Gastrocnemius medialis (tissue), 4 donors: Measurements from ENCODE around the gene RAD17. TPM values are rescaled to one million over a fixed set of nuclear protein-coding genes. Genes with fewer than 3 reads are reported as not detected.
"Not testable (repeated sequence)": the region's sequence is repeated elsewhere in the genome, so short reads cannot be mapped to it uniquely, and the experiment has no call there.

Experiments
- ATAC-seq, 2 donors: fragments of 150-250 bp; one replicate each; pipeline ENCODE4 v1.9.1; 2016
- DNase-seq, 2 donors: peaks; one replicate each; pipeline ENCODE4 v3.0.0-alpha.2; 2019
- H3K27ac ChIP-seq, 4 donors: fragments of 200-600 bp; sonication (generic); 1 replicate in 1 of 4; 2 replicates in 3 of 4; pipeline ENCODE4 v1.5.1; 2016 to 2018; ENCODE audit warnings: mild to moderate bottlenecking in 2 of 4, moderate library complexity in 1 of 4
- H3K27me3 ChIP-seq, 3 donors: fragments of 200-600 bp; sonication (generic) in 2 of 3; 1 replicate in 1 of 3; 2 replicates in 2 of 3; pipeline versions ENCODE4 v1.5.1 to v1.6.0; 2016 to 2019; ENCODE audit warnings: mild to moderate bottlenecking in 1 of 3, moderate library complexity in 1 of 3
- H3K36me3 ChIP-seq, 2 donors: fragments of 200-600 bp; sonication (generic) in 1 of 2; one replicate each; pipeline ENCODE4 v1.5.1; 2017 to 2018
- H3K4me1 ChIP-seq, 2 donors: fragments of 200-600 bp; sonication (generic) in 1 of 2; one replicate each; pipeline ENCODE4 v1.5.1; 2016 to 2017; ENCODE audit warnings: mild to moderate bottlenecking in 2 of 2
- H3K4me3 ChIP-seq, 4 donors: fragments of 200-600 bp; sonication (generic) in 3 of 4; 1 replicate in 1 of 4; 2 replicates in 3 of 4; pipeline ENCODE4 v1.5.1; 2016 to 2019; ENCODE audit warnings: mild to moderate bottlenecking in 2 of 4
- H3K9me3 ChIP-seq, 3 donors: fragments of 200-600 bp; sonication (generic) in 2 of 3; 1 replicate in 1 of 3; 2 replicates in 2 of 3; pipeline ENCODE4 v1.5.1; 2016 to 2019
- POLR2A ChIP-seq, 2 donors: fragments of 450-650 bp; IDR thresholded peaks; one replicate each; pipeline ENCODE4 v1.6.1; 2017; ENCODE audit warnings: antibody characterized with exemption in 2 of 2, mild to moderate bottlenecking in 2 of 2, moderate library complexity in 2 of 2
- in situ Hi-C, 4 donors: fragments of 200-750 bp; cut with MboI; loops; one replicate each; pipeline versions ENCODE4 v1.15.0 to v1.8.0; 2017; ENCODE audit warnings: low sequenced_read_pairs in 4 of 4
- intact Hi-C: fragments of 100-400 bp; cut with DNase I; formaldehyde crosslinking; loops from one replicate; pipeline ENCODE4 v1.15.1; 2023; ENCODE audit warnings: low total_unique reads
- total RNA-seq, 4 donors: library from RNA; depleted of rRNA; stranded (reverse); fragments of >200 nt; gene quantifications; one replicate each; pipeline versions ENCODE4 v1.1.0 to v1.2.3, GENCODE V29; 2016
- TF ChIP-seq, protein P1 (sequence below), 5 experiments: fragments of 450-650 bp in 3 of 5; fragments of 200-600 bp in 2 of 5; sonication (generic) in 2 of 5; IDR thresholded peaks in 4 of 5; conservative IDR thresholded peaks in 1 of 5; 1 replicate in 4 of 5; 2 replicates in 1 of 5; pipeline ENCODE4 v1.5.1; 2016 to 2019; ENCODE audit warnings: antibody characterized with exemption in 5 of 5, mild to moderate bottlenecking in 3 of 5, moderate library complexity in 3 of 5

The RAD17 gene
- total RNA-seq, 4 donors from 2014 or later, result 7.3 to 18.3 (median 11.9) TPM

GRCh38 chr5:69364414-69364813, 5.2 kb upstream of the RAD17 start:
- no peak for ATAC-seq
- intact Hi-C loops (no loop called here), in situ Hi-C loops (loop anchor here in 3 of 4 donors (10.0 to 25.0 kb wide), 4 partner anchors 252 to 320 kb away; partner anchors contain the start of gene SLC30A5 (in 2 of the 3))
- DNase-seq, result no peak
- Histone ChIP-seq H3K27ac (peak overlapping the region in 2 of 4 donors; percentile 37 to 55), H3K4me3 (no peak overlapping the region), H3K36me3 (peaks cover 0 to 19% of the 10 kb centered on the region in 2 donors), H3K9me3 (no peaks in the 10 kb centered on the region), H3K27me3 (no peaks in the 10 kb centered on the region), H3K4me1 (peaks cover 20 to 22% of the 10 kb centered on the region in 2 donors)
- TF ChIP-seq POLR2A (IDR thresholded peaks at IDR 0.05), result no peak
- TF ChIP-seq, protein P1, sequence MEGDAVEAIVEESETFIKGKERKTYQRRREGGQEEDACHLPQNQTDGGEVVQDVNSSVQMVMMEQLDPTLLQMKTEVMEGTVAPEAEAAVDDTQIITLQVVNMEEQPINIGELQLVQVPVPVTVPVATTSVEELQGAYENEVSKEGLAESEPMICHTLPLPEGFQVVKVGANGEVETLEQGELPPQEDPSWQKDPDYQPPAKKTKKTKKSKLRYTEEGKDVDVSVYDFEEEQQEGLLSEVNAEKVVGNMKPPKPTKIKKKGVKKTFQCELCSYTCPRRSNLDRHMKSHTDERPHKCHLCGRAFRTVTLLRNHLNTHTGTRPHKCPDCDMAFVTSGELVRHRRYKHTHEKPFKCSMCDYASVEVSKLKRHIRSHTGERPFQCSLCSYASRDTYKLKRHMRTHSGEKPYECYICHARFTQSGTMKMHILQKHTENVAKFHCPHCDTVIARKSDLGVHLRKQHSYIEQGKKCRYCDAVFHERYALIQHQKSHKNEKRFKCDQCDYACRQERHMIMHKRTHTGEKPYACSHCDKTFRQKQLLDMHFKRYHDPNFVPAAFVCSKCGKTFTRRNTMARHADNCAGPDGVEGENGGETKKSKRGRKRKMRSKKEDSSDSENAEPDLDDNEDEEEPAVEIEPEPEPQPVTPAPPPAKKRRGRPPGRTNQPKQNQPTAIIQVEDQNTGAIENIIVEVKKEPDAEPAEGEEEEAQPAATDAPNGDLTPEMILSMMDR (IDR thresholded peaks at IDR 0.05 in 4 of 5, conservative IDR thresholded peaks at IDR 0.05 in 1 of 5), result peak in 4 of 5 experiments; percentile 18 to 43 (median 26)

DNA sequence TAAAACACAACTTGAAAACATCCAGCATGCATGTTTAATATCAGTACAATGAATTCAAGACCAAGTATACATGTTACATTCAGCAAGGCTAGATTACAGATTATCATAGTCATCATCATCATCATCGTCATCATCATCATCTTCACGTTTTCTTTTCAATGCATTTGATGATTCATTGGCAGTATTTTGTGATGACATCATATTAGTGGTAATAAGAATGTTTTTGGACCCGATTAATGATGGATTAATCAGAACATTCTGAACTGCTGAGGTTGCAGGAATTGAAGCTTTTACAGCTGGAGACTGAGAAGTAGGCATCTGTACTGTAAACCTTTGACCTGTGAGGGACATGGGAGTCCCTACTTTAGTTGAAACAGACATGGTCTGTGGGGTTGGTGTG, 4.8 kb upstream of the RAD17 start:
- H3K36me3 ChIP-seq, result peaks cover 0 to 19% of the 10 kb centered on the region in 2 donors
- in situ Hi-C loops, result loop anchor here in 3 of 4 donors (10.0 to 25.0 kb wide), 4 partner anchors 253 to 320 kb away; partner anchors contain the start of gene SLC30A5 (in 2 of the 3)
- intact Hi-C loops, result no loop called here

GRCh38 chr5:69367697-69368279, 1.8 kb upstream of the RAD17 start:
- intact Hi-C loops (loop anchor here (2.0 kb wide), 2 partner anchors 35 to 325 kb away; partner anchors contain the start of gene CCDC125), in situ Hi-C loops (loop anchor here in 3 of 4 donors (10.0 to 25.0 kb wide), 4 partner anchors 255 to 323 kb away; partner anchors contain the start of gene SLC30A5 (in 2 of the 3))
- no peaks in the 10 kb centered on the region for H3K27me3 ChIP-seq
- H3K4me1 ChIP-seq, result peaks cover 35 to 36% of the 10 kb centered on the region in 2 donors
- ATAC-seq (no peak), DNase-seq (no peak)
- H3K4me3 ChIP-seq, result peak overlapping the region in 3 of 4 donors; percentile 85 to 90 (median 89)
- H3K27ac ChIP-seq, result peak overlapping the region in 3 of 4 donors; percentile 95 to 99 (median 96)
- TF ChIP-seq, protein P1 (IDR thresholded peaks at IDR 0.05 in 4 of 5, conservative IDR thresholded peaks at IDR 0.05 in 1 of 5), result no peak
- no peak for TF ChIP-seq POLR2A (IDR thresholded peaks at IDR 0.05)
- H3K9me3 ChIP-seq, result no peaks in the 10 kb centered on the region
- H3K36me3 ChIP-seq, result peaks cover 0 to 14% of the 10 kb centered on the region in 2 donors

More for the DNA sequence above, 4.8 kb upstream of the RAD17 start:
- ATAC-seq (no peak), DNase-seq (no peak)
- H3K4me3 ChIP-seq, result no peak overlapping the region
- H3K27me3 ChIP-seq, result no peaks in the 10 kb centered on the region
- no peak for TF ChIP-seq POLR2A (IDR thresholded peaks at IDR 0.05)
- TF ChIP-seq, protein P1 (IDR thresholded peaks at IDR 0.05 in 4 of 5, conservative IDR thresholded peaks at IDR 0.05 in 1 of 5), result no peak
- peaks cover 20 to 22% of the 10 kb centered on the region in 2 donors for H3K4me1 ChIP-seq
- H3K9me3 ChIP-seq, result no peaks in the 10 kb centered on the region
- H3K27ac ChIP-seq, result peak overlapping the region in 1 of 4 donors; percentile 37

DNA sequence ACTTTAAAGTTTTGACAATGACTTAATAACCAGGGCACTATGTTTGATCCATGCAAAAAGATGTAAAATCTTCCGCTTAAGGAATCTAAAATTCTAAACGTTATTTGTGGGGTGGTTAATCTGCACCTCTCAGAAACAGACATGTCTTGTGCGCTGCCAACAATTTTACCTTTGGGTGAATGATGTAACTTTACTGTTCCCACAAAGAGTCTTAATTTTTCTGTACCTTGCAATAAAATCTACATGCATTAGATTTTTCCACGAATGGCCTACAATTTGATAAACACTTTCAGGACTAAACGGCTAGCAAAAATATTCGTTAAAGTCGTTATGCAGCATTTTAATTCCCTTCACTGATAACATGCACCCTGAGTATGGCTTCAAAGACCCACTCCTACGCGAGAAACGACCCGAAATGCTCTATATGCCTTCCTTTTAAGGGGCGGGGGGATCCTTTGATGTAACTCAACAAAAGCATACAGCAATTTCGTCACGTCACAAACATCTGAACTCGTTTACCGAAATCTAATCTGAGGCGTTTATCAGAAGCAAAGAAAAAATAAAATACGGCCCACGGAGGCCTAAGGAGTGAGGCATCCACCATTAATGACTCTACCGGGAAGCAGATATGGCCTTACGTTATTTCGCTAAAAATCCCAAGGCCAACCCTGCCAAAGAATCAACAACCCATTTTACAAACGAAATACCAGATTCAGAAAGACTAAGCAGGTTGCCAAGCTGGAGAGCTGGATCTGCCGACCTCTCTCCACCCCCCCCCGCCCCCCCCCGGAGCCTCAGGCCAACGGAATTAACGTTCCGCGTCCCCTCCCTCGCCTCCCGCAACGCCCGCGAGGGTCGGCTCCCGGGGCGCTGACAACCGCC, 919 bp upstream of the RAD17 start:
- Histone ChIP-seq H3K4me3 (peak overlapping the region; percentile 85 to 90 (median 89)), H3K9me3 (no peaks in the 10 kb centered on the region), H3K27me3 (no peaks in the 10 kb centered on the region), H3K36me3 (peaks cover 0 to 14% of the 10 kb centered on the region in 2 donors), H3K4me1 (peaks cover 35 to 36% of the 10 kb centered on the region in 2 donors), H3K27ac (peak overlapping the region; percentile 95 to 99 (median 98))
- intact Hi-C loops, result loop anchor here (1.0 to 2.0 kb wide), 5 partner anchors 36 to 326 kb away; partner anchors contain the start of genes CCDC125 and CDK7
- in situ Hi-C loops, result loop anchor here in 3 of 4 donors (10.0 to 25.0 kb wide), 4 partner anchors 256 to 324 kb away; partner anchors contain the start of gene SLC30A5 (in 2 of the 3)
- ATAC-seq (peak; percentile 71 to 73), DNase-seq (no peak)
- TF ChIP-seq, protein P1 (IDR thresholded peaks at IDR 0.05 in 4 of 5, conservative IDR thresholded peaks at IDR 0.05 in 1 of 5), result no peak
- no peak for TF ChIP-seq POLR2A (IDR thresholded peaks at IDR 0.05)

DNA sequence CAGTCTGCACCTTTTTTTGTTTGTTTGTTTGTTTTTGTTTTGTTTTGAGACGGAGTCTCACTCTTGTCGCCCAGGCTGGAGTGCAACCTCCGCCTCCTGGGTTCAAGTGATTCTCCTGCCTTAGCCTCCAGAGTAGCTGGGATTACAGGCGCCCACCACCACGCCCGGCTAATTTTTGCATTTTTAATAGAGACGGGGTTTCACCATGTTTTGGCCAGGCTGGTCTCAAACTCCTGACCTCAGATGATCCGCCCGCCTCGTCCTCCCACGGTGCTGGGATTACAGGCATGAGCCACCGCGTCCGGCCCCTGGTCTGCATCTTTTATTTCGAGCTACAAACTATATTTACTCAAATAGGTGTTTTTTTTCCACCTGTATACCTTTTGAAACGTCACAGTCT, 717 bp downstream of the RAD17 start:
- H3K27ac ChIP-seq, result peak overlapping the region; percentile 95 to 99 (median 98)
- H3K36me3 ChIP-seq, result peaks cover 0 to 15% of the 10 kb centered on the region in 2 donors
- peak overlapping the region; percentile 85 to 90 (median 89) for H3K4me3 ChIP-seq
- H3K27me3 ChIP-seq, ATAC-seq, DNase-seq, H3K9me3 ChIP-seq, intact Hi-C loops: not testable (repeated sequence)
- peaks cover 25 to 29% of the 10 kb centered on the region in 2 donors for H3K4me1 ChIP-seq
- in situ Hi-C loops, result loop anchor here in 3 of 4 donors (10.0 to 25.0 kb wide), 3 partner anchors 258 to 283 kb away; partner anchors contain the start of gene SLC30A5 (in 2 of the 3)
